NCI-H510A (cell line): ENCODE data around the gene WDR27.
"Not testable (repeated sequence)": the region's sequence is repeated elsewhere in the genome, so short reads cannot be mapped to it uniquely, and the experiment has no call there.

Source experiments
- DNase-seq: peaks from one replicate; lab custom pipeline; 2025; lab: John Stamatoyannopoulos, UW

WDR27 gene

GRCh38 chr6:169474362-169474761 is 227.5 kb downstream of the WDR27 start:
- no peak for DNase-seq

DNA sequence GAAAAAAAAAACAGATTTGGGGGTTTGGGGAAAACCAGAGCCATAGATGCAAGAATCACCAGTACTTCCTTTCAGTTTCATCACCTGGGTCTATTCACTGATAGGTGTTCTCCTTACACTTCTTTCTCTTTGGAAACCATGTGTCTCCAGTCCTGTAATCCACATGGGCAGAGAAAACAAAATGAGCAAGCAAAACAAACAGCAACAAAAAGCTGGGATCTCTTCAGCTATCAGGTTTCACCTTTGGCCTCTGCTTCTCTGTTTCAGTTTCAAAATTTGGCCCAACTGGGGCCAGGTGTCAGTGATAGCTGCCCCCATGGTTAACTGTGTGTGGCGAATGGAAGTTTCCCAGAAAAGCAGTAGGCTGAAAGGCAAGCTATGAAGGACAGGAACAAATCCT is 228.2 kb downstream of the WDR27 start:
- DNase-seq, result no peak

GRCh38 chr6:169472786-169473416 is 228.9 kb downstream of the WDR27 start:
- DNase-seq, result no peak

DNA sequence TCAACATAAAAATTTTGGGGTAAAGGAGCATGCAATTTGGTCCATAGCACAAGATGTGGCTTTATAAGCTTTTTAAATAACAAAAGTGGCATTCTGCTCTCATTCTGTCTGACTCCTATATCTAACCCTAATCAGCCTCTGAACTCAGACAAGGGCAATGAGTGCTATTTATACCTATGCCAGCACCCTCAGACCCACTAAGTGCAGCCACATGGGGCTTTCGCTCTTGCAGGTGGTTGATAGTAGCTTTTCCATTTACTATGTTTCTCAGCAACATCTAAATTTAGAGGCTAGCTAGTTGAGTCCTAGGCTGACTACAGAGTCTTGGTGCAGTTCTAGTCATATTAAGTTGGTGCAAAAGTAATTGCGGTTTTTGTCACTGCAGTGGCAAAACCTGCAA is 231.0 kb downstream of the WDR27 start:
- no peak for DNase-seq

GRCh38 chr6:169469028-169469427 is 232.8 kb downstream of the WDR27 start:
- DNase-seq, result no peak

GRCh38 chr6:169467755-169468154 is 234.1 kb downstream of the WDR27 start:
- DNase-seq, result not testable (repeated sequence)

DNA sequence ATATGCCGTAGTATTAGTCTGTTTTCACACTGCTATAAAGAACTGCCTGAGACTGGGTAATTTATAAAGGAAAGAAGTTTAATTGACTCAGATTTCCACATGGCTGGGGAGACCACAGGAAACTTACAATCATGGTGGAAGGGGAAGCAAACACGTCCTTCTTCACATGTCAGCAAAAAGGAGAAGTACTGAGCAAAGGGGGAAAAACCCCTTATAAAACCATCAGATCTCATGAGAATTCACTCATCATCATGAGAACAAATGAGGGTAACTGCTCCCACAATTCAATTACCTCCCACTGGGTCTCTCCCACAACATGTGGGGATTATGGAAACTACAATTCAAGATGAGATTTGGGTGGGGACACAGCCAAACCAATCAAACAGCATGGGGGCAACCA is 235.6 kb downstream of the WDR27 start:
- not testable (repeated sequence) for DNase-seq

DNA sequence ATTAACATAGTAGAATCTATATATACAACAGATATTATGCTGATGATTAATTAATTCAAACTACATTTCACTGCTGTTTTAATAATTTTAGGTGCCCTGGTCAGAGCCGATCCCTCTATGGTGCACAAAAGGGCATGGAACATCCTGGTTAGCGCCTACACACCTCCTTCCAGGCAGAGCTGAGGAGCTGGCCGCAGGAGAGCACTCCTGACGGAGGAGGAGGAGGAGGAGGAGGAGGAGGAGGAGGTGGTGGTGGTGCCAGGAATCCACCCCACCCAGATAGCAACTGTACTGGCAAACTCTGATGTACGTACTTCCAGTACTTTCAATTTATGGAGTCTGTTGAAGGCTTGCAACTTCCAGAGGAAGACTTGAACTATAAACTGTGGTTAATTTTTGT is 244.1 kb downstream of the WDR27 start:
- DNase-seq, result no peak

GRCh38 chr6:169456840-169457239 is 245.0 kb downstream of the WDR27 start:
- DNase-seq, result no peak

- DNase-seq, result no peak
Observed at GRCh38 chr6:169455470-169455869, 246.4 kb downstream of the WDR27 start.

DNA sequence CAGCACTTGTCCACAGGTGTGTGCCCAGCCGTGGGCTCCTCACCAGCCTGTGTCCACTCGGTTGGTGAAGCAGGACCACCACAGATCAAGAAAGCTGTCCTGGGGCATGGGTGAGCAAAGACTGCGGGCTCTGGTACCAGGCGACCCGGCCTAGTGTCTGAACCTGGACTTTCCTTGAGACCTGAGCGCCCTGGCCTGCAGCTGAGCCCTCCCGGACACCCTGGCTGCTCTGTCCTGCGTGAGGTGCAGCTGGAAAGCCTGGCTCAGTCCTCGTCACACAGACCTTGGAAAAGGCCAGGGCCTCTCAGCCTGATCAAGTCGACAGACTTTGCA is 247.0 kb downstream of the WDR27 start:
- DNase-seq, result no peak

DNA sequence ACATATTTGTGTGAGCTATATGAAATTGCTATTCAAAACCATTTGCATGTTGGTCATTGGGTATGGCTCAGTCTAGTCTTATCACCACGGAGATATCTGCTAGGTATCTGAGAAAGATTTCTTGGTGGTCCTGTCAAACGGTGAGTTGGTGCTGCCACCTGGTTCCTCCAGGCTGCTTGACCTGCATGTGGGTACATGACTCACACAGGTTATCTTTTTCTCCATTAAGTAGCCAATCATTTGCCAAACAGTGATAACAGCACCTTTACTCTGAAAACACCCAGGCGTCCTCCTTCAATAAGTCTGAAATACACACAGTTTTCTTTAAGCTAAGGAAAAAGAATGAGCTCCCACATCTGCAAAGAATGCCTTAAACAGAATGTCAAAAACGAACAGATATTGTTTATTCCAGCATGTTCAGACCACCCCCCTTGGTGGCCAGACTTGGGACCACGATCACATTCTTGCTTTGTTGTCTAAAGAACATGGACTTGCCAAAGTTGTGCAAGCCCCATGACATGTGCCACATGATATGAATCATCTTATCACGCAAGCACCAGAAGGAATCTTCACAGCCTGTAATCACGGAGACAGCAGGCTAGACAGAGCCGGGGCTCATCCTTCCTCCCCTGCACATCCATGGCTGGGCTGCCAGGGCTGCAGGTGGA is 247.5 kb downstream of the WDR27 start:
- DNase-seq, result no peak

DNA sequence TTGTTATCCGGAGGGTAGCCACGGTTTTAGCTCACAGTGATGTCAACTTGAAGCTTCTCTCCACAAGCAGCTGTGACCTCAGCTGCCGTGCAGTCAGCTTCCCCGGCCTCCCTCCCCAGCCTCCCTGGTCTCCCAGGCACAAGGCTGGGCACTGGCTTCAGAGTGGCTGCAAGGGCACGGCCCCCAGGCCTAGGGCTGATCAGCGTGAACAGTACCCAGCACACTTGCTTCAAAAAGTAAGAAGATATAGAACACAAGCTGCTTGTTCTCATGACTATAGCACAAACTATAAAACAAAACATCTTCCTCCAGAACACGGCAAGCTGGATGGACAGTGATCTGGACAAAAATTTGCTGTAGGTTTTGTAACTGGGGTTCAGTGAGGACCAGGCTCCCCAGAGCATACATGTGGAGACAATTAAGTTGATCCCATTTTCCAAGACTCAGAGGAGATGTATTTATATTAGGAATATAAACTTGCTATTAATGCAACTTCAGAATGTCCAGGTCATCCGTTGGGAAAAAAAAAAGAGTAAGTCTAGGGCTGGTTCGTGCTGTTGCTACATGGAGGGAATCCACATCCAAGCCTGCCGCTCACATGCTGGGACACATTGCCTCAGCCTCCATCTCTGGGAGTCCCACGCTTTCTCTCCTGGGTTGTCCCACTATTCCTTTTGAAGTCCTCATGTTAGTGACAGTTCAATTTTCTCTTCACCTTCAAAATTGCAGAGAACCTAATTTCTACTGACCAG is 248.8 kb downstream of the WDR27 start:
- DNase-seq, result no peak

GRCh38 chr6:169452117-169452868 is 249.5 kb downstream of the WDR27 start:
- DNase-seq, result no peak

- DNase-seq, result no peak
Observed at GRCh38 chr6:169451065-169451838, 250.6 kb downstream of the WDR27 start.

GRCh38 chr6:169450097-169450496 is 251.7 kb downstream of the WDR27 start:
- no peak for DNase-seq

DNA sequence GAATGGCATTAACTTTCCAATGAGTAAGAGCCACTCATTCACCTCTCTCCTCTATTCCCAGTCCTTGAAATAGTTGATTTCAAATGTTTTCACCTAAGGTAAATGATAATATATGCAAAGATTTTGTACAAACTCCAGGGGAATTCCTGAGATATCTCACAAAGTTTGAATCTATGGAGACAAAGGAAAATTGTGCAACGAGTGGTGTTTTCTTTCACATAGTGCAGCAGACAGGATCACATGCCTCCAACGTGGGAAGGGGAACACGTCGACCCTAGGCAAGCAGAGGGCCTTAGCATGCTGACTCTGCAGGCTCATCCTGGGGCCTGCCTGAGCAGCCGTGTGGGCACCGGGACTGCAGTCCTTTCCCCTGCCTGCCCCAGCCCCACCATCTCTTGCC is 252.6 kb downstream of the WDR27 start:
- DNase-seq, result no peak

DNA sequence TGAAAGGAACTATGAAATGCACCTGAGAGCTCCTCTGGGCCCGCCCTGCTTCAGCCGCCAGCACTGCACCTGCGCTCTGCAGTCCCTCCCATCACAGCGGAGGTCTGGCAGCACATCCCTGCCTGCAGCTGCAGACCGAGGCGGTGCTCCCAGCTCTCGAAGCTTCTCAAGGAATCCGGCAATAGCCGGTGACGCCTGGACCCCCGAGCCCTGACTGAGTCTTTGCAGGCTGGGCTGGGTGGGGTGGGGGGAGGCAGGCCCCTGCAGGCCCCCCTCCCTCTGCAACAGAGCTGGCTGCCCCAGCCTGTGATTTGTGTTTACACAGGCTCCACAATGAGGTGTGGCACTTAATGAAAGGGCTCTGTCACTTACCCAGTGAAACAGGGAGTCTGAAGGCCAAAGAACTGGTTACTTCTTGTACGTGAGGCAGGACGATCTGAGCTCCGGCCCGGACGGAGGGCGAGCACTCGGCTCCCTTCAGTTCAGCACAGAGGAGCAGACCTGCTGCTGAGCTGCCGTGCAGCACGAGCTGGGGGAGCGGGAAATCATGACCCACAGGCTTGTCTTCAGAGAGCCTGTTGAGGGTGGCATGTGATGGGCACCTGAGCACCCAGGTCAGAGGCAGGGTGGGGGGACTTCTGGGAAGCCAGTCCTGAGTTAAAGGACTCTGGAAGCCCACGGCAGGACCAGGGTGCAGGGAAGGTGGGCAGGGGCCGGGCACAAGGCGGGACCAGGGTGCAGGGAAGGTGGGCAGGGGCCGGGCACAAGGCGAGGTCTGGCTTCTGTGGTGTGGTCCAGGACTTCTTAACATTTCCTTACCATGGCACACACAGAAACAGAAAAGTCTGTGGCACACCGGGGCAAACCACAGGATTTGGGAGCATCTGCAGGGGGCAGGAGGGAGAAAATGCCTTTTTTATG is 255.9 kb downstream of the WDR27 start:
- DNase-seq, result peak; percentile 36

DNA sequence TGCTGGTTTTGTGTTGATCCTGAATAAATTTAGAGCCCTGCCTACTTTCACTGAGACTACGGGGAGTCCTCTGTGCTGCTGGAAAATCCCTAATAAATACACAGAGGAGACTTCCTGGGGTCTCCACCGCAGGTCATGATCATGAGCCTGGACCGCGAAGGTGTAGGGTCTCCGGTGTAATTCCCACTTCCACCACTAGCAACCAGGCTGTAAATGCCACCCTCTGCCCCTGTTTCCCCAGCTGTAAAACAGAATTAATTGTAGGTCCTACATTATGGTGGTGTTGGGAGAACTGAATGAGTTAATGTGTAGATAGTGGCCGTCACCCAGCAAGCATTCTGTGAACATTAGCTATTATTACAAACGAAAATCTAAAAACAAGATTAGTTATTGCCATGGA is 256.6 kb downstream of the WDR27 start:
- DNase-seq, result no peak

DNA sequence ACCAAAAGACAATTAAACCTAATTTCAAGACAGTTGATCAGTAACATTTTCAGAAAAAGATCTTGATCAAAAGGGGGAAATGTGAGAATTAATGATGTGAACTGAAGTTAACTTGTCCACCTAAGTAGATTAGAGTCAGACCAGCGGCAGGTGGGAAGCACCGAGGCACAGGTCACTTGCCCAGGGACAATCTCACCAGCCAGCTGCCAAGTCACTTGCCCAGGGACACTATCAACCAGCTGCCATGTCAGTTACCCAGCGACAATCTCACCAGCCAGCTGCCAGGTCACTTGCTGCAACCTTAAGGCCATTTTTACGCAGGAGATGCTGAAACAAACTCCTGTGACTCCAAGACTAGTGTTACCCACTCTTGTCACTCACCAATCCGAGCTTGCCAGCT is 260.5 kb downstream of the WDR27 start:
- DNase-seq, result no peak

- DNase-seq, result no peak
Observed at GRCh38 chr6:169439710-169440109, 262.1 kb downstream of the WDR27 start.
